Measurements from ENCODE around the gene ZFX.

Gene ZFX

DNA sequence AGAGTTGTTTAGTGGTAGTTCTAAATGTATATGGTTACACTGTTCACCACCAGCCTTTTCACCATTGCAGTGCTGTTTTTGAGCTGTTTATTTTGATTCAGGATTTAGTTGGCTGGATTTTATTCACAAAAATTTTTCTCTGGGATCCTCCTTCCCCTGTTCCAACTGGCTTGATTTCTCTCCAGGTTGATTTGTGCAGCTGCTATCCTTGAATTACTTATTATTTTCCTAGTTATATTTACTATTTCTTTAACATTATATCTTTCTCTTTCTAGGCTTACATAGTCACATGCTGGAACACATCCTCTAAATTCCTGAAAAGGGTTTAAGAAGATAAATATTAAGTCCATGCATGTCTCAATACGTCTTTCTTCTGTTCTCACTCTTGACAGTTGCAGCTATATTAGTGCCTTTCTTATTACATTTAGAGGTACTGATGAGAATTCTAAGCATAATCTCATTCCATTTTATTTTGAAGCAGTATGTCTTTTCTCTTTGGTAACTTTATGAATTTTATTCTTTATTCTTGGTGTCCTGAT, 82.2 kb downstream of the ZFX start:
- FAIRE-seq (no peak), DNase-seq (ENCODE audit: insufficient read length, low spot score) (no peak)

DNA sequence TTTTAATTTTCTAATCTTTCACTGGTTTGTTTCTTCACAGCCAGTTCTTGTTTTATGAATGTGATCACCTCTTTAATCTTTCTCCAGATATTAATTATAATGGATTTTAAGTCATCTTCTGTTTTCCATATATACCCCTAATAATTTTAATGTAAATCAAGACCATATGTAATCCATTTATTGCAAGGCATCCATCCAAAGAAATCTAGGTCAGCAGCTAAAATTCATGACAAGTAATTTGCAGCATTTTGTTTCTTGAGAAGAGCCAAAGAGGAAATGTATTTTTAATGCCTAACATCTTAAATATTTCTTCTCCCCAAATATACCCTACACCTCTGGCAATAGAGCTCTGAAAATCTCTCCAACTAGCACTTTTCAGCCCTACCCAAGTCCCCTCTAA, 83.3 kb downstream of the ZFX start:
- DNase-seq (ENCODE audit: insufficient read length, low spot score): no peak
- FAIRE-seq: no peak

GRCh38 chrX:24235084-24235710, 85.7 kb downstream of the ZFX start:
- peak; percentile 93 for FAIRE-seq
- DNase-seq (ENCODE audit: insufficient read length, low spot score): no peak

DNA sequence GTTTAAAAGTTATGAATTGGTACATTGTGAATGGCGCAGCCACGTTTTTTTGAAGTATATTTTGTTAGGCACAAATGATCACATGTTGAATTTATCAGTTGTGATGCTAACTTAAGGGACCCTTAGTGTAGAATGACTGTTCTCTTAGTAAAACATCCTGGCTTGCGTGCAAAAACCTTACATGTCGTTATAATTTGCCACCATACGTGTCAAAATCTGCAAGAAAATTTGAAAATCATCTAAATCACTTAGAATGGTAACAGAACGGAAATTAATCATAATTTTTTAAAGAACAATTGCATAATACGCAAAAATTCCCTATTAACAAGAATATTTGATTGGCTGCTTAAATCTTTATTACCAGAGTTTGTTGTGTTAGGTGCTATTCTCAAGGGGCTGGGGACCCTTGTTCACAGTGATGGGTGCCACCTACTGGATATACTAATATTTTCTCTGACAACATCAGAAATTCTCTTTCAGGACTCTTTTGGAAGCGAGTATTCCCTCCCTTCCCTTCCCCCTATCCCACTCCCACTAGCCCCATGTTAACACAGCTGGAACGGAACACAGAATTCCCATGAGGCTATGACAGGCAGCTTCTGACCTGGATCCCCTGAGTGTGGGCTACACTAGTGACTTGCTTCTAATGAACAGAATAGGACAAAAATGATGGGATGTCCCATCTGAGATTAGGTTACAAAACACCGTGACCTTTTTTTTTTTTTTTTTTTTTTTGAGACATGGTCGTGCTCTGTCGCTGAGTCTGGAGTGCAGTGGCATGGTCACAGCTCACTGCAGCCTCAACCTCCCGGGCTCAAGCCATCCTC, 92.5 kb downstream of the ZFX start:
- FAIRE-seq (peak; percentile 82), DNase-seq (ENCODE audit: insufficient read length, low spot score) (no peak)

GRCh38 chrX:24242649-24243175, 93.2 kb downstream of the ZFX start:
- DNase-seq (ENCODE audit: insufficient read length, low spot score) (no peak), FAIRE-seq (peak; percentile 99)

- no peak for DNase-seq (ENCODE audit: insufficient read length, low spot score)
- no peak for FAIRE-seq
Observed at GRCh38 chrX:24243188-24243587, 93.7 kb downstream of the ZFX start.

DNA sequence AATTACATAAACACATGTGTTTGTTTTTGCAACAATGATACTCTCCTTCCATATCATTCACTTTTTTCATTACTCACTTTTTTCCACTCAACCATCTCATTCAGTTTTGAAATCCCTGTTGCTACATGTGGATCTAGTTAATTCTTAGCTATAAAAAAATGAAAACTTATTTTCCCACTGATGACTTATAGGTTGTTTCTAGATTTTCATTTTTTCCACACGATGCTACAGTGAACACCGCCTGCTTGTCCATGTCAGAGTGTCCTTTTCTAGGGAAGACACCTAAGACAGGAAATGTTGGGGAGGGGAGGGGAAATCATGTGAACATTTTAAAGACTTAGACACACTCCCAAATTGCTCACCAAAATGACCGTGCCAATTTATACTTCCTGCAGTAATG, 94.2 kb downstream of the ZFX start:
- no peak for DNase-seq (ENCODE audit: insufficient read length, low spot score)
- FAIRE-seq: peak; percentile 44

- DNase-seq (ENCODE audit: insufficient read length, low spot score) (no peak), FAIRE-seq (peak; percentile 18)
Observed at GRCh38 chrX:24245202-24245601, 95.7 kb downstream of the ZFX start.

- no peak for FAIRE-seq
Observed at GRCh38 chrX:24248042-24248441, 98.5 kb downstream of the ZFX start.

GRCh38 chrX:24253030-24253429, 103.5 kb downstream of the ZFX start:
- DNase-seq (ENCODE audit: insufficient read length, low spot score) (no peak), FAIRE-seq (peak; percentile 59)

More at GRCh38 chrX:24248042-24248441, 98.5 kb downstream of the ZFX start:
- no peak for DNase-seq (ENCODE audit: insufficient read length, low spot score)

DNA sequence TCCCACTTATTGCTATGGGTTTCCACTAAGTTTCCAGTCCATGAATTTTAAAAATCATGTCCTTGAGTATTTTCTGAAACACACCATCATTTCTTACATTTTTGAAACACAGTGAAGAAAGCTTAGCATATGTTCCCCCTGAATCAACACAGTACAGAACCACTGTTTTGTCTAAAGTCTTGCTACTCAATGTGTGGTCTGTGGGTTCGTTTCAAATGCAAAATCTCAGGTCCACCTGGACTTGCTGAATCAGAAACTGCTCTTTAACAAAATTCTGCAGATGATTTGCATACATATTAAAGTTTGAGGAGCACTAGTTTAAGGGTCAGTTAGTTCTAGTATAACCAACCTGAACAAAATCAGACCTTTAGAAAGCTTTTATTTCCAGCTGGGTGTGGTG, 103.9 kb downstream of the ZFX start:
- DNase-seq (ENCODE audit: insufficient read length, low spot score) (no peak), FAIRE-seq (peak; percentile 74)

GRCh38 chrX:24257011-24257410, 107.5 kb downstream of the ZFX start:
- no peak for FAIRE-seq
- no peak for DNase-seq (ENCODE audit: insufficient read length, low spot score)

DNA sequence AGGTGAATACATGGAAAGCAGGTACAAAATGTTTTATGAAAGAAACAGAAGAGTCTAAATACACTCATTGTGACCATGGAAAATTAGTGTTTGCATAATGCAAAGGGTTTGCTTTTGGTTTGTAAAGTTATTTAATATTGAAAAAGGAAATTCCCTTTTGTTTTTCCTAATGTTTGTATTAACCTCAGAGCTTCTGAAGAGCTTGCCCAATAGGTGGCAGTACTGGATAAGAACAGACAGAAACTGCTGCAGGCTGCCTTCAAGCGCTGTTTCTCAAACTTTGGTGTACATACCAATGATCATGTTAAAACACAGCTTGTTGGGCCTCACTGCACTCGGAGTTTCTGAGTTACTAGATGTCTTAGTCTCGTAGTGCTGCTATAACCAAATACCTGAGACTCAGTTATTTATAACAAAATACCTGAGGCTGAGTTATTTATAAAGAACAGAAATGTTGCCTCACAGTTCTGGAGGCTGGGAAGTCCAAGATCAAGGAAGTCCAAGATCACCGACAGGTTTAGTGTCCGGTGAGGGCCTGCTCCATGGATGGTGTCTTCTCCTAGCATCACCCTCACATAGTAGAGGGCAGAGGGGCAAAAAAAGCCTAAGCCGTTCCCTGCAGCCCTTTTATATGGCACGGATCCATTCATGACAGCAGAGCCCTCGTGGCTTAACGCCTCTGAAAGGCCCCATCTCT, 110.2 kb downstream of the ZFX start:
- no peak for DNase-seq (ENCODE audit: insufficient read length, low spot score)
- FAIRE-seq: peak; percentile 44

GRCh38 chrX:24260842-24261550, 111.5 kb downstream of the ZFX start:
- FAIRE-seq (peak; percentile 81), DNase-seq (ENCODE audit: insufficient read length, low spot score) (no peak)

DNA sequence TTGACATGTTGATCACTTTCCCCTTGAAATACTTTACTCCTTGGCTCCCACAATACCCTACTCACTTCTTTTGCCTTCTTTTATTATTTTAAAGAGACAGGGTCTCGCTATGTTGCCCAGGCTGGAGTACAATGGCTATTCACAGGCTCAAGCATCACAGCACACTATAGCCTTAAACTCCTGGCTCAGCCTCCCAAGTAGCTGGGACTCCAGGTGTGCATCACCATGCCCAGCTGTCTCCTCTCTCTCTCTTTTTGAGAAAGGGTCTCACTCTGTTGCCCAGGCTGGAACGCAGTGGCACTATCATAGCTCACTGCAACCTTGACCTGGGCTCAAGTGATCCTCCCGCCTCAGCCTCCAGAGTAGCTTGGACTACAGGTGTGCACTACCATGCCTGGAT, 112.8 kb downstream of the ZFX start:
- DNase-seq (ENCODE audit: insufficient read length, low spot score): no peak
- FAIRE-seq: no peak

GRCh38 chrX:24264383-24264782, 114.9 kb downstream of the ZFX start:
- FAIRE-seq (no peak), DNase-seq (ENCODE audit: insufficient read length, low spot score) (no peak)
